ENCODE data around the gene GOLGA8S.
"Not testable (repeated sequence)": the region's sequence is repeated elsewhere in the genome, so short reads cannot be mapped to it uniquely, and the experiment has no call there.

The GOLGA8S gene

GRCh38 chr15:23397779-23398178, 43.2 kb downstream of the GOLGA8S start:
- DNase-seq (ENCODE audit: low read depth in 2 of 2), result no peak

GRCh38 chr15:23398357-23398756, 43.8 kb downstream of the GOLGA8S start:
- not testable (repeated sequence) for DNase-seq (ENCODE audit: low read depth in 2 of 2)

- DNase-seq (ENCODE audit: low read depth in 2 of 2), result not testable (repeated sequence)
Measured at GRCh38 chr15:23399207-23399606, 44.7 kb downstream of the GOLGA8S start.

GRCh38 chr15:23401627-23402026, 47.1 kb downstream of the GOLGA8S start:
- no peak for DNase-seq (ENCODE audit: low read depth in 2 of 2)

GRCh38 chr15:23402140-23402539, 47.6 kb downstream of the GOLGA8S start:
- no peak for DNase-seq (ENCODE audit: low read depth in 2 of 2)

DNA sequence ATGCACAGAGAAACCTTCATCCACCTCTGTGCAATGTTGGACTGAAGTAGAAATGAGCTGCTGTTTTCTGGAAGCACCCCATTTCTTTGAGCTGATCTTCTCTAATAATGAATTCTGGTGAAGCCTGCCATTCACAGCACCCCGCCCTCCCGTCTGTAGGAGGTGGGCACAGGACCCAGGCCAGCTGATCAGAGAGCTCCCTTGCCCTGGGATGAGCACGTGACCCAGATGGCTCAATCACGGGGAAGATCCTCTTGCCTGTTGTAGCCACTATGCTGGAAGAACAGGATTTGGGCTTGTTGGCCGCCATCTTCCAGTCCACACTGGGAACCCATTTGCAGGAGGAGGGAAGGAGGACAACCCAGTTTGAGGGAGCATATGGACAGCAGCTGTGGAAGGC, 48.0 kb downstream of the GOLGA8S start:
- DNase-seq (ENCODE audit: low read depth in 2 of 2), result no peak

- DNase-seq (ENCODE audit: low read depth in 2 of 2), result no peak
Measured at GRCh38 chr15:23403550-23403949, 49.0 kb downstream of the GOLGA8S start.

DNA sequence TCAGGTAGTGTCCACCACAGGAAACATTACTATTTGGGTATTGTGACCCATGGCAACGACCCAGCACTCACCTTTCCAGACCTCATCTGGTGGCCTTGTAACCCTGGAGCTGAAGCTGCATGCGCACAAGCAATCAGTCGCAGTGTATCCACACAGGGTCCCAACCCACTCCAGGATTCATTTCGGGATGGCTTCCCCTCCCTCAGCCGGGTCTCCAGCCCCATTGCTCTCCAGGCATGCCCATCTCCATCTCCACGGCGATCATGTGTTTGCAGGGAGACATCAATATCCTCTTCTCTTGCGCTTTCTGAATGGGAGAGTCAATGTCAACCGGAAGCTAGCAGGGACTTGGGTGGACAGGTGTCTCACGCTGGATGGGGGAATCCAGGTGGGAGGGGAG, 57.3 kb downstream of the GOLGA8S start:
- DNase-seq (ENCODE audit: low read depth in 2 of 2), result no peak

GRCh38 chr15:23412881-23413600, 58.5 kb downstream of the GOLGA8S start:
- DNase-seq (ENCODE audit: low read depth in 2 of 2), result not testable (repeated sequence)

All from stimulated activated CD8-positive, alpha-beta memory T cell treated with anti-CD3 and anti-CD28 coated beads, Interleukin-2, amount 100 ng/mL, for 1 hour (primary cell).